HG03095 (cell line): Measurements from ENCODE around the gene IP6K2.

Source experiments
- ATAC-seq: cut with Tn5 transposase; IDR thresholded peaks from one replicate; pipeline ENCODE4 v1.9.1; 2021; ENCODE audit warnings: moderate library complexity; ENCODE audit not compliant: unreplicated experiment

Gene IP6K2

GRCh38 chr3:48692551-48692950 lies 24.5 kb downstream of the IP6K2 start:
- no peak for ATAC-seq

- no peak for ATAC-seq
These were observed 26.1 kb downstream of the IP6K2 start for GRCh38 chr3:48690846-48691458.

GRCh38 chr3:48689384-48689783 lies 27.6 kb downstream of the IP6K2 start:
- no peak for ATAC-seq

- ATAC-seq = no peak
These were observed 28.3 kb downstream of the IP6K2 start for GRCh38 chr3:48688737-48689075.

- ATAC-seq = no peak
These were observed 28.8 kb downstream of the IP6K2 start for GRCh38 chr3:48688032-48688736.

GRCh38 chr3:48687220-48687678 lies 29.8 kb downstream of the IP6K2 start:
- no peak for ATAC-seq

GRCh38 chr3:48686538-48687219 lies 30.3 kb downstream of the IP6K2 start:
- no peak for ATAC-seq

- peak; percentile 73 for ATAC-seq
These were observed 31.2 kb downstream of the IP6K2 start, which contains the start of gene NCKIPSD for GRCh38 chr3:48685603-48686511. TSS of gene NCKIPSD (minus strand) at chr3:48685915. CDS start at chr3:48685807, 108 bp downstream.

- ATAC-seq = no peak
These were observed 31.8 kb downstream of the IP6K2 start for GRCh38 chr3:48685293-48685602.

- ATAC-seq = no peak
These were observed 32.4 kb downstream of the IP6K2 start for GRCh38 chr3:48684480-48685143.

- ATAC-seq = no peak
These were observed 33.0 kb downstream of the IP6K2 start for GRCh38 chr3:48684054-48684349.

GRCh38 chr3:48682786-48683185 lies 34.2 kb downstream of the IP6K2 start:
- no peak for ATAC-seq

- ATAC-seq = no peak
These were observed 34.9 kb downstream of the IP6K2 start for GRCh38 chr3:48681974-48682610.

GRCh38 chr3:48681541-48681880 lies 35.5 kb downstream of the IP6K2 start:
- no peak for ATAC-seq

- no peak for ATAC-seq
These were observed 36.0 kb downstream of the IP6K2 start for GRCh38 chr3:48680811-48681540.

- no peak for ATAC-seq
These were observed 37.3 kb downstream of the IP6K2 start for GRCh38 chr3:48679411-48680391.

GRCh38 chr3:48678566-48679380 lies 38.2 kb downstream of the IP6K2 start:
- no peak for ATAC-seq

GRCh38 chr3:48678056-48678455 lies 39.0 kb downstream of the IP6K2 start:
- no peak for ATAC-seq
